Measurements from ENCODE around the gene SULT1C2. TPM values are rescaled to one million over a fixed set of nuclear protein-coding genes. Genes with fewer than 3 reads are reported as not detected.

SULT1C2 gene
- total and polyA plus RNA-seq, 8 donors: 0.63 to 9.1 (median 4.8) TPM

DNA sequence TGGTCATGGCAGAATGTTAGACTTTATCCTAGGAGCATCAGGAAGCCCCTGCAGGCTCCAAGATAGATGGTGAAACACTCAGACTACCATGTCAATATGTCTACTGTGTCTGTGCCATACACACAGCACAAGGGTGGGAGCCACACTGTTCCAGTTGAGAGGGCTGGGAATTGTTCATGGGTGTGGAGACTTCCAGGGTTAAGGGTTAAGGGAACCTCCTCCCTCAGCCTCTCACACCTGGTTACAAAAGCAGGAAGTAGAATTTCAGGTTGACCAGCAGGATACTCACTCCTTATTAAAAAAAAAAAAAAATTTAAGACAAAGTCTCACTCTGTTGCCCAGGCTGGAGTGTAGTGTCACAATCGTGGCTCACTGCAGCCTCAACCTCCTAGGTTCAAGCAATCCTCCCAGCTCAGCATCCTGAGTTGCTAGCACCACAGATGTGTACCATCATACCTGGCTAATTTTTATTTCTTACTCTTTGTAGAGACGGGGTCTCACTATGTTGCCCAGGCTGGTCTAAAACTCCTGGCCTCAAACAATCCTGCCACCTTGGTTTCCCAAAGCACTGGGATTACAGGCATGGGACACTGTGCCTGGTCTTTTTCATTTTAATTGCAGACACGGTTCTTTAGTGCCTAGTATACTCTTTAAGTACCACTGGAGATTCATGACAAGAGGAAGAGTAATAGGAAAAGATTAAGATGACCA, 26.0 kb downstream of the SULT1C2 start:
- TF ChIP-seq, protein P1, sequence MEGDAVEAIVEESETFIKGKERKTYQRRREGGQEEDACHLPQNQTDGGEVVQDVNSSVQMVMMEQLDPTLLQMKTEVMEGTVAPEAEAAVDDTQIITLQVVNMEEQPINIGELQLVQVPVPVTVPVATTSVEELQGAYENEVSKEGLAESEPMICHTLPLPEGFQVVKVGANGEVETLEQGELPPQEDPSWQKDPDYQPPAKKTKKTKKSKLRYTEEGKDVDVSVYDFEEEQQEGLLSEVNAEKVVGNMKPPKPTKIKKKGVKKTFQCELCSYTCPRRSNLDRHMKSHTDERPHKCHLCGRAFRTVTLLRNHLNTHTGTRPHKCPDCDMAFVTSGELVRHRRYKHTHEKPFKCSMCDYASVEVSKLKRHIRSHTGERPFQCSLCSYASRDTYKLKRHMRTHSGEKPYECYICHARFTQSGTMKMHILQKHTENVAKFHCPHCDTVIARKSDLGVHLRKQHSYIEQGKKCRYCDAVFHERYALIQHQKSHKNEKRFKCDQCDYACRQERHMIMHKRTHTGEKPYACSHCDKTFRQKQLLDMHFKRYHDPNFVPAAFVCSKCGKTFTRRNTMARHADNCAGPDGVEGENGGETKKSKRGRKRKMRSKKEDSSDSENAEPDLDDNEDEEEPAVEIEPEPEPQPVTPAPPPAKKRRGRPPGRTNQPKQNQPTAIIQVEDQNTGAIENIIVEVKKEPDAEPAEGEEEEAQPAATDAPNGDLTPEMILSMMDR (IDR thresholded peaks at IDR 0.05): no peak
- DNase-seq (no peak), FAIRE-seq (no peak), ATAC-seq (peak in 1 of 4 donors; percentile 17)
- H3K4me3 ChIP-seq: no peak overlapping the region
- intact Hi-C loops (cut with DNase I): no loop called here
- peak overlapping the region in 3 of 4 donors; percentile 22 to 54 (median 29) for H3K27ac ChIP-seq
- H3K27me3 ChIP-seq: no peaks in the 10 kb centered on the region
- H3K36me3 ChIP-seq: no peaks in the 10 kb centered on the region
- 58 to 60% methylated on average over 3 of the region's 3 CpGs for WGBS, 2 donors
- no peaks in the 10 kb centered on the region for H3K4me1 ChIP-seq
- no peaks in the 10 kb centered on the region for H3K9me3 ChIP-seq

DNA sequence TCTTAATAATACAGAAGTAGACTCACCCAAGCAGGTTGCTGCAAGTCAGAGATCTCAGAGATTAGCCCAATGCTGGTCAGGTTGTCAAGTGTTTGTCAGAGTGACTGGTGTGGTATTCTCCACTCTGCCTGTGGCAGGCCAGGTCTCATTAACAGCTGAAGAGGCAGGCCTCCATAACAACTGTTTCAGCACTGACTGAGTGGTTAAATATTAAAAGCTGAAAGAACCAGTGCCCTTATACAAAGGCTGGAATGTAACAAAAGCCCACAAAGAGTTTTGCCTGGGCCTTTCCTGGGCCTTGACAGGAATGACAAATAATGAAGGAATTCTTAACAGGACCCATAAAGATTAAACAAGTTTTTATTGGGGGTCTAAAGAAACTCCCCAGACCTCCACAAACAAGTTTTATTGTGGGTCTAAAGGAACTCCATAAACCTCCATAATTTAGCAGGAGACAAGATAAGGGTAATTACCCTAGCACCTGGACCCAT, 26.8 kb downstream of the SULT1C2 start:
- intact Hi-C loops (cut with DNase I): no loop called here
- Histone ChIP-seq H3K36me3 (no peaks in the 10 kb centered on the region), H3K4me1 (no peaks in the 10 kb centered on the region), H3K27ac (peak overlapping the region in 3 of 4 donors; percentile 18 to 54 (median 29)), H3K27me3 (no peaks in the 10 kb centered on the region), H3K9me3 (no peaks in the 10 kb centered on the region), H3K4me3 (no peak overlapping the region)
- no peak for DNase-seq
- no peak for FAIRE-seq
- TF ChIP-seq, protein P1 (IDR thresholded peaks at IDR 0.05): no peak
- peak in 3 of 4 donors; percentile 62 to 69 (median 66) for ATAC-seq

DNA sequence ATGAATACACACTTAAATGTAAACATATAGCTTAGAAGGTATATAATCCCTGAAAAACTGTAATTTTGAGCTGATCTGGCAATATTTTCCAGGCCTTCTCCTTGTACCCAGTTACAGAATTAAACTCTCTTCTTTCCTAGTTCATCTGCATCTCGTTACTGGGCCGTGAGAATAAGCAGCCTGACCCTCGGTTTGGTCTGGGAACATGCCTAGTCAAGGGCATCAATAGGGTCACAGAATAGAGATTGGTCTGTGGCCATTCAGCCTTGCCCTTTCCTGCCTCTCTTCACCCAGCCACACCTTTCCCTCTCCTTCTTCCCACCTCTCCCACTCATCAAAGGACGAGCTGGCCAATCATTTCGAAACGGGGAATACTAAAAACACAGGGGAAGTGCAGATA, 27.3 kb downstream of the SULT1C2 start:
- Histone ChIP-seq H3K27ac (peak overlapping the region in 2 of 4 donors; percentile 18 to 54), H3K4me3 (no peak overlapping the region), H3K27me3 (no peaks in the 10 kb centered on the region), H3K4me1 (no peaks in the 10 kb centered on the region), H3K36me3 (no peaks in the 10 kb centered on the region), H3K9me3 (no peaks in the 10 kb centered on the region)
- intact Hi-C loops (cut with DNase I): no loop called here
- WGBS, 2 donors: 65 to 71% methylated on average over 6 of the region's 6 CpGs
- FAIRE-seq (no peak), DNase-seq (no peak), ATAC-seq (no peak)
- TF ChIP-seq, protein P1 (IDR thresholded peaks at IDR 0.05): no peak

DNA sequence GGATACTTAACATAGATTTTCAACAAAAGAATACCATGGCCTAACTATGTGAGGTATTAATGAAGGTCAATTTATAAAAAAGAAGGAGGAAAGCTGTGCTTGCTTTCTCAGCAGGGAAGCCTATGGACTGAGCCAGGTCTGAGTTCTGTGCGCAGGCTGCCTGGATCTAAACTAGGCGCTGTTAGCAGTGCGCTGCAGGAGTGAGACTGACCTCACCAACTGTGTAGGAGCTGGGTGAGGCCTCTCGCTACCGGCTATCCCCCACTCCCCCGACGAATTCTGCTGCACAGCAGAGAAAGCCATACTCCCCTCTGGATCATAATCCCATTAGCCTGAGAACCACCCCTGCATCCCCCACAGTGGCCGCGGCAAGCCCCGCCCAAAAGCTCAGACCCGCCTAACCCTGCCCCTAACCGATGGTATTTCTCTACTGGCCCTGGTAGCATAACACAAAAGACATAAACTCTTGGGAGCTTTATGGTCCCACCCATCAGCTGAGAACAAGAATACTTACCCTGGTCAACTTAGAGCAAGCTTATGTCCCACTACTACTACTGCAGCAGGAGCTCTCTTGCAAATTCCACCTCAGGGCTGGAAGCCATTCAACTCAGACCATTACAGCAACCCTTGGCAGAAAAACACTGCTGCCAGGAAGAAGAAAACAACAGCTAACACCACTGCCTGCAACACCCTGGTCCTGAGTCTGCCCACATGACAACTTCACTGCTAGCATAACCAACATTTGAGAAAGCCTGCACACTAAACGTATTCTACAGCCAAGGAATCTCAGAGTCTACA, 28.0 kb downstream of the SULT1C2 start:
- DNase-seq (no peak), ATAC-seq (no peak)
- 62 to 66% methylated on average over 13 of the region's 13 CpGs for WGBS, 2 donors

More for the DNA sequence above, 28.0 kb downstream of the SULT1C2 start:
- TF ChIP-seq, protein P1 (IDR thresholded peaks at IDR 0.05): no peak
- intact Hi-C loops (cut with DNase I): no loop called here
- no peak for FAIRE-seq
- Histone ChIP-seq H3K9me3 (no peaks in the 10 kb centered on the region), H3K27me3 (no peaks in the 10 kb centered on the region), H3K4me1 (no peaks in the 10 kb centered on the region), H3K36me3 (no peaks in the 10 kb centered on the region), H3K4me3 (no peak overlapping the region), H3K27ac (no peak overlapping the region)
